Retinal pigment epithelial cell (primary cell): ENCODE results near the gene EEPD1.
"Not testable (repeated sequence)": the region's sequence is repeated elsewhere in the genome, so short reads cannot be mapped to it uniquely, and the experiment has no call there.

Source experiments
- DNase-seq: peaks from one replicate; pipeline ENCODE4 v3.0.0-alpha.2; 2010; ENCODE audit warnings: low read depth
- H3K4me3 ChIP-seq: 2 replicates; pipeline ENCODE4 v1.5.1; 2011; ENCODE audit warnings: mild to moderate bottlenecking, low read length, control low read depth, moderate library complexity
- TF ChIP-seq, protein P1 (sequence below): conservative IDR thresholded peaks from 2 replicates; pipeline ENCODE4 v1.5.1; 2011; ENCODE audit warnings: low read depth, low read length, control low read depth, inconsistent platforms

EEPD1 gene

DNA sequence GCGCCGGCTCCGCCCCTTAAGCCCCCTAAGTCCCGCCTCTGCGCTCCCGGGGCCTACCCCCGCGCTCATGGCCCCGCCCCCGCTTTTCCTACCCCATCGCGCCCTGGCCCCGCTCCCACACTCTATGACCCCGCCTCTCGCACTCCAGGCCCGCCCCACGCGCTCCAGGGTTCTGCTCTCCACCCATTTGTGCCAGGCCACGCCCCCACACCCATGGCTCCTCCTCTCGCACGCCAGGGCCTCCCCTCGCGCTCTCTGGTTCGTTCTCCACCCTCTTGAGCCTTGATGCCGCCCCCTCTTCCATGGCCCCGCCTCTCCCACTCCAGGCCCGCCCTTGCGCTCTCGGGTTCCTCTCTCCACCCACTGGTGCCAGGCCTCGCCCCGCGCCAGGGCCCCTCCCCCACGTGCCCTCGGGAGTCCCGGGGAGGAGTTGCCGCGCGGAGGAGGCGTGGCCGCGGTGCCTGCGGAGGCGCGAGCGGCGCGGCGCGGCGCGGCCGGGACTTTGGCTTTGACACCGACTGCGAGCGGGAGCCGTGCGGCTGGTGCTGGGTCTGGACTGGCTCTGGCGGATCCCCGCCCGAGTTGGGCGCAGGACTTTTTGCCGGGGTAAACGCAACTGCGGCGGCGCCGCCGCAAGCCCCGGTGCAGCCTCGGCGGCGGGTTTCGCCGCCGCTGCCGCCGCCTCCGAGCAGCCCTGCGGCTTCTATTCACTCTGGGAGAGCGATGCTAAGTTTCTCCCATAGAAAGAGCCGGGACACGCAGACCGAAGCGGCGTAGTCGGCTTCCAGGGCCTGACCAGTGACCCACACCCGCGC lies at the start of gene EEPD1:
TSS of gene EEPD1 (plus strand) at position 499 of the 815 bp plus-strand sequence. CDS start 1,071 bp downstream, outside the sequence.
- peak within 1 kb of the TSS; percentile 72 for H3K4me3 ChIP-seq
- DNase-seq = peak; percentile 96
- TF ChIP-seq, protein P1, sequence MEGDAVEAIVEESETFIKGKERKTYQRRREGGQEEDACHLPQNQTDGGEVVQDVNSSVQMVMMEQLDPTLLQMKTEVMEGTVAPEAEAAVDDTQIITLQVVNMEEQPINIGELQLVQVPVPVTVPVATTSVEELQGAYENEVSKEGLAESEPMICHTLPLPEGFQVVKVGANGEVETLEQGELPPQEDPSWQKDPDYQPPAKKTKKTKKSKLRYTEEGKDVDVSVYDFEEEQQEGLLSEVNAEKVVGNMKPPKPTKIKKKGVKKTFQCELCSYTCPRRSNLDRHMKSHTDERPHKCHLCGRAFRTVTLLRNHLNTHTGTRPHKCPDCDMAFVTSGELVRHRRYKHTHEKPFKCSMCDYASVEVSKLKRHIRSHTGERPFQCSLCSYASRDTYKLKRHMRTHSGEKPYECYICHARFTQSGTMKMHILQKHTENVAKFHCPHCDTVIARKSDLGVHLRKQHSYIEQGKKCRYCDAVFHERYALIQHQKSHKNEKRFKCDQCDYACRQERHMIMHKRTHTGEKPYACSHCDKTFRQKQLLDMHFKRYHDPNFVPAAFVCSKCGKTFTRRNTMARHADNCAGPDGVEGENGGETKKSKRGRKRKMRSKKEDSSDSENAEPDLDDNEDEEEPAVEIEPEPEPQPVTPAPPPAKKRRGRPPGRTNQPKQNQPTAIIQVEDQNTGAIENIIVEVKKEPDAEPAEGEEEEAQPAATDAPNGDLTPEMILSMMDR = no peak

DNA sequence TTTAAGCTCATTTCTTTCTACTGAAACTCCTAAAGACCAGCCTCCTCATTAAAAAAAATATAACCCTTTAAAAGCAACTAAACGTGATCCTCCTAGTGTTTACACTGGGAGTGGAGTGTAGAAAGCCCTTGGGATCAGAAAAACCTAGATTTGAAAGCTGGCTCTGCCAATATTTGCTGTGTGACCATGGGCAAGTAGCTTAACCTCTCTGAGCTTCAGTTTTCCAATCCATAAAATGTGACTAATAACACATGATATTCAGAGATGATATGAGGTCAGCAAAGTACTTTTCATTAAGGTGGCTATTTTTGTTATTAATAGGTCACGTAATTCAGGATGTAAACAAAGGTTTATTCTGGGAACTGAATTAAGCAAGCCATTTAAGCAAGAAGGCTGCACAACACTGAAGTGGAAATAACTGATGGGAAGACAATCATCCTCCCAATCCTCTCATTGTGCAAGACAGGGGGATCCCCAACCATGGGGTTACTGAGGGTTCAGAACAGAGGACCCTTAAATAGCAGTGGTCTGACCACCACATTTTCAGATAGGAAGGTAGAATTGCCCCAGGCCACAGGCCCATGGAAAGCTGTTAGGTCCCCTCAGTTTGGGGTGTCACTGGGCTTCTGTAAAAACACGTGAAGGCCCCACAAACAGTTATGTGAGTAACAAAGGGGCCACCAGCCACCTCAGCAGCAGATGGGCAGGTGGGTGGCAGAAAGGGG lies 49.1 kb upstream of the EEPD1 start:
- TF ChIP-seq, protein P1 = no peak
- no peak overlapping the region for H3K4me3 ChIP-seq
- no peak for DNase-seq

DNA sequence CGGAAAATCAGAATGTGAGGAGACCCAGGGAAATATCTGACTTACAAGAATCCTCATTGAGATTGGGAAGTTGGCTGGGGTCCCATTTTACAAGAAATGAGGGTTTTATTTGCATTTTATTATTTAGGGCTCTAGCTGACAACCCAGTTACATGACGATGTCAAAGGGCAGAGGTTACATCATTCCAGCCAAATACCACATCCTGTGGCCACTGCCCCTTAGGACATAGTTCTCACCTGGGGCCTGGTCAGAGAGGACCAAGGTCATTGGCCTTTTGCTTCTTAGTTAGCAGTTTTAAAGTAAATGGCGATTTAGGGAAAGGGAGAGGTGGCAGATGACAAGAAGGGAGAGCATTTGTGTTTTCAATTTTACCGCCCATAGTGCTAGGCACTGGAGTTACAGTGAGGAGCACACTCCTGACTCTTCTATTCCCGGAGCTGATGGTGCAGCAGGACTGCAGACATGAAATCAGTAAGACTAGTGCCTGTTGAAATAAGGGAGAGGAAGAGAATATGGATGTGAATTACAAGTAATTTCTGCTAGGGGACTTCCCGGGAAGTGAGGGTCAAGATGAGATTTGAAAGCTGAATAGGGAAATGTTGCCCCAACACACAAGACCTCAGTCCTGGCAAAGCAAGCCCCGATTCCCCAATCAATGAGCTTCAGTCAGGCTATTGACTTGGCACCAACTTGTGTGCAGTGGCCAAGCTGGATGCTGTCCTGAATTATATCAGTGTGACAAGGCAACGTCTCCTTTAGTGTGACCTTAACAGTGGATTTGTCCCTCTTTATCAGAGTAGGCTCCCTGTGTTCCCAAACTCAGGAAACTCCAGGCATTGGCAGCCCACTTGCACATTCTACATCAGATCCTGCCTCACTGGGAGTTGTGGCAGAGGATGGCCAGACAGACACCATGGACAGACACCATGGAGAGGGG lies 45.8 kb upstream of the EEPD1 start:
- not testable (repeated sequence) for H3K4me3 ChIP-seq

DNA sequence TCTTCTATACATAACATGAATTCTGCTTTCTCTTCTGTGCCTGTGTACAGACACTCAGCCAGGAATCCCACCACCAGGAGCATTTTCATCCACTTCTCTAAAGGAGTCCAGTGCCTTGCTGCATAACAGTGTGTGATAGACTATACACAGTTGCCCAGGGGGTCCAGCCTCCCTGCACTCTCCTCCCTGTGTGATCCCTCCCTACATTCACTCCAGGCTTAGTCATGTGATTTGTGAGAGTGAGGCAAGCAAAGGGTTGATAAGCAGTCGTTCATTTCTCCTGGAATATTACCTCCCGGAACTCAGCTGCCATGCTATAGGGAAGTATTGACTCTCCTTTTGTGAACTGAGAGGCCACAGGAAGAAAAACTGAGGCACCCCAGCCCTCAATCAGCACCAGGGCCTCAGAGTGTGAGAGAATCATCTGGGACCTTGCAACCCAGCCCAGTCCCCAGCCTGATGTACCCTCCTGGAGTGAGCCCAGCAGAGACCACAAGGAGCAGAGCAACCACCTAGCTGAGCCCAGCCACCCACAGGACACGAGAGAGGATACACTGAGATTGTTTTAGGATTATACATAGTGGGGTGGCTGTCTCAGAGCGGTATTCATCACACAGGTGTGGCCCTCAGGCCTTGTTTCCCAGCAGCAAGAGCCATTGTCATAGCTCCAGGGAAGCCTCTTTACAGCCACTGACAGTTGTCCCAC lies 45.0 kb upstream of the EEPD1 start:
- H3K4me3 ChIP-seq = no peak overlapping the region
- DNase-seq = no peak
- TF ChIP-seq, protein P1 = no peak

More for the DNA sequence above, 45.8 kb upstream of the EEPD1 start:
- not testable (repeated sequence) for DNase-seq

DNA sequence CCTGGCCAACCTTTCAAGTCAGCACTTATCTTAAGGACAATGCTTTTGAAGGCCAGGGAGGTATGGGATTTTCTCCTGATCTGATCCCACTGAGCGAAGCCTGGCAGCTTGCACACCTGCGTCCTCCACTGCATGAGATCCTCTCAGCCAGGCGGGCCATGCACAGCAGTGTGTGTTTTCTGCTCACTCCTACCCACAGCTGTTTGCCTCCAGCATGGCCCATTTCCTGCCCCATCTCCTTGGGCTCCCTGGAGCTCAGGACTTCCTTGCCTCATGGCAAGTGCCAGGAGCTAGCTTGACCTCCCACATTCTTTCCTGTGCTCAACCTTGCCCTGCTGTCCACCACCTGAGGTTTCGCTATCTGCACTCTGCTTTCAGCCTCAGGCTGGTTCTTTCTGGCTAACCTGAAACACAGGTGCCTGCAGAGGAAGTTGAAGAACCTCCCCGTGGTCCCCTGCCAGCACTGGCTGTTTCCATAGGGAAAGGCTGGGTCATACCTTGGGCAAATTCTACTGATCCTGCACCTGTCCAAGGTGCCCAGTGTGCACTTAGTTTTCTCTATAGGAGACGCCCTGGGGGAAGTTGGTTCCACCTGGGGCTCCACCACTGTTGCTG lies 43.9 kb upstream of the EEPD1 start:
- TF ChIP-seq, protein P1 = no peak
- DNase-seq = no peak
- no peak overlapping the region for H3K4me3 ChIP-seq

DNA sequence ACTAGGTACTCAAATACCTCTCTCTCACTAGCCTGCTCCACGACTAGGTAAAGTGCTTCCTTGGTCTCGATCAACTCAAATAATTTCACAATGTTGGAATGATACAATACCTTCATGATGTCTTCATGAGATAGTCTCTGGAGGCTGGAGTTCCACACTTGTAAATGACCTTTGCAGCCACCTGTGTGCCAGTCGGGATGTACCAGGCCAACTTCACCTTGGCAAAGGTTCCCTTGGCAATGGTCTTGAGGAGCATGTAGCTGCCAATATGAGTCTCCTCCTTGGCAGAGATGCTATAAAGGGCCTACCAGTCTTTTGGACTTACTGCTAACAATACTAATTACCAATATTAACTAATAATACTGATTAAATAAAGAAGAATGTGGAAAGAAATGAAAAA lies 42.5 kb upstream of the EEPD1 start:
- TF ChIP-seq, protein P1 = no peak
- no peak for DNase-seq
- H3K4me3 ChIP-seq = no peak overlapping the region
